RWPE1 (cell line): ENCODE data around the gene KCNIP3.

Experiments
- CTCF ChIA-PET: fragments of 350-600 bp; sonication (Branson Sonifier 250); formaldehyde crosslinking; extraction: SDS; loops from one replicate; lab custom pipeline; 2021; lab: Yijun Ruan, JAX
- POLR2A ChIA-PET: fragments of 400-600 bp; formaldehyde crosslinking; extraction: SDS; loops from one replicate; lab custom pipeline; 2020; ENCODE audit warnings: antibody characterized with exemption; ENCODE audit not compliant: low non-redundant PET; lab: Yijun Ruan, JAX
- DNase-seq: peaks from one replicate; pipeline ENCODE4 v3.0.0; 2012; ENCODE audit warnings: low spot score
- H3K27ac ChIP-seq: fragments of 450-650 bp; 2 replicates; pipeline ENCODE4 v1.5.1; 2017
- TF ChIP-seq, protein P1 (sequence below): fragments of 450-650 bp; conservative IDR thresholded peaks from 2 replicates; pipeline ENCODE4 v1.5.1; 2017; ENCODE audit warnings: low read depth, mild to moderate bottlenecking

KCNIP3 gene

DNA sequence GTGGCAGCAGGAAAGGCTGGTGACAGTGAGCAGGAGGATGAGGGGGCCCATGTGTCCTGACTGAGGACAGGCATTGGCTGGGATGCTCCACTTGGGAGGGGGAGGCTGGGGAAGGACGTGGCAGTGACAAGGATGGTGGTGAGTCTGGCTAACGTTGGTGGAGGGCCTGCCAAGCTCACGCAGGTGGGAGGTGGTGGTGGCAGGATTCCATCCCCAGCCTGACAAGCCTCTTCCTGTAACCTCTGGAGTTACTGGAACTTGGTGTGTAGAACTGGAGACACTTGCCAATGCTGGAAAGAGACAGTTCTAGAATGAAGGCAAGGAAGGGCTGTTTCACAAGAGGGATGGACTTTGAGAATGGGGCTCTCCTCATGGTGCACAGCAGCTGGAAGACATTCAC is 14.7 kb upstream of the KCNIP3 start:
- H3K27ac ChIP-seq: peak overlapping the region; percentile 34; the same call in 1 of the 2 replicates
- POLR2A ChIA-PET: no interaction called here
- TF ChIP-seq, protein P1, sequence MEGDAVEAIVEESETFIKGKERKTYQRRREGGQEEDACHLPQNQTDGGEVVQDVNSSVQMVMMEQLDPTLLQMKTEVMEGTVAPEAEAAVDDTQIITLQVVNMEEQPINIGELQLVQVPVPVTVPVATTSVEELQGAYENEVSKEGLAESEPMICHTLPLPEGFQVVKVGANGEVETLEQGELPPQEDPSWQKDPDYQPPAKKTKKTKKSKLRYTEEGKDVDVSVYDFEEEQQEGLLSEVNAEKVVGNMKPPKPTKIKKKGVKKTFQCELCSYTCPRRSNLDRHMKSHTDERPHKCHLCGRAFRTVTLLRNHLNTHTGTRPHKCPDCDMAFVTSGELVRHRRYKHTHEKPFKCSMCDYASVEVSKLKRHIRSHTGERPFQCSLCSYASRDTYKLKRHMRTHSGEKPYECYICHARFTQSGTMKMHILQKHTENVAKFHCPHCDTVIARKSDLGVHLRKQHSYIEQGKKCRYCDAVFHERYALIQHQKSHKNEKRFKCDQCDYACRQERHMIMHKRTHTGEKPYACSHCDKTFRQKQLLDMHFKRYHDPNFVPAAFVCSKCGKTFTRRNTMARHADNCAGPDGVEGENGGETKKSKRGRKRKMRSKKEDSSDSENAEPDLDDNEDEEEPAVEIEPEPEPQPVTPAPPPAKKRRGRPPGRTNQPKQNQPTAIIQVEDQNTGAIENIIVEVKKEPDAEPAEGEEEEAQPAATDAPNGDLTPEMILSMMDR: no peak
- no peak for DNase-seq
- CTCF ChIA-PET: no interaction called here

DNA sequence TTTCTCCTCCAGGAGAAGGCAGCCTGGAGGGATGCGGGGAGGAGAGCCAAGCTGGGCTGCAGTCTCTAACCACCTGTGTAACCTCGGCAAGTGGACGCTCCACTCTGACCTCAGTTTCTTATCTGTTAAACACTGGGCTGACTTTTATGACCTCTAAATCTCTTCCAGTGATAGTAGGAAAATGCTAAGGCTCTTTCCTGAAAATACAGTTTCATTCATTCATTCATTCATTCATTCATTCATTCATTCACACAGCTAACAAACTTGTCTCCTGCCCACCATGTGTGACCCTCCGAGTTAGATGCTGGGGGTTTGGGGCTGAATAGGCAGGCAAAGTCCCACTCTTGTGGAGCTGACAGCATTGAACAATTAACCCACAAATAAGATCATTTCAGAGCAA is 13.6 kb upstream of the KCNIP3 start:
- no peak overlapping the region for H3K27ac ChIP-seq
- TF ChIP-seq, protein P1: no peak
- ChIA-PET CTCF (interaction anchor here (1.0 kb wide), 1 partner anchor 51 kb away, joined by 5 read pairs; no protein-coding TSS in a partner anchor), POLR2A (interaction anchor here (0.6 kb wide), 1 partner anchor 43 kb away, joined by 4 read pairs; no protein-coding TSS in a partner anchor)
- DNase-seq: no peak

DNA sequence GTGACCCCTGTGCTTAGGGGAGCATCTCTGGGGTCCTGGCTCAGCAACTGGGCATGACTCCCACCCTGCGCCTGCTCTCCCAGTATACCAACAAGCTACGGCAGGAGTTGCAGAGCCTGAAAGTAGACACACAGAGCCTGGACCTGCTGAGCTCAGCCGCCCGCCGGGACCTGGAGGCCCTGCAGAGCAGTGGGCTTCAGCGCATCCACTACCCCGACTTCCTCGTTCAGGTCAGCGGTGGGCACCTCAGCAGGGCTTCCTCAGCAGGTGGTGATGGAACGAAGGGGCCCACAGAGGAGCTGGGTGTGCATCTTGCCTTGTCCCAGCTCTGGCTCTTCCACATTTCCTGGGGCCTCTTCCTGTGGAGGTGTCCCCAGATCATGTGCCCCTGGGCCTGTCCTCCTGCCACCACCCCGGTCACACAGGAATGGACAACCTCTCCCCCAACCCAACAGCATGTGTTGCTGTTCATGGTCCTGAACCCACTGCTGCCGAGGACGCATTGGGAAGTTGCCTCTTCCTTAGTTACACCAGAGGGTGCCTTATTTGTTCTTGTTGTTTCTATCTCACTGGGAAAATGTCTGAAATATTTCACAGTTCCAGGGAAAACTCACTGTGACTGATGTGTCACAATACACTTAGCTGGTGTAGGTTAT is 12.1 kb upstream of the KCNIP3 start:
- CTCF ChIA-PET: no interaction called here
- TF ChIP-seq, protein P1: no peak
- no peak overlapping the region for H3K27ac ChIP-seq
- no peak for DNase-seq
- POLR2A ChIA-PET: no interaction called here

DNA sequence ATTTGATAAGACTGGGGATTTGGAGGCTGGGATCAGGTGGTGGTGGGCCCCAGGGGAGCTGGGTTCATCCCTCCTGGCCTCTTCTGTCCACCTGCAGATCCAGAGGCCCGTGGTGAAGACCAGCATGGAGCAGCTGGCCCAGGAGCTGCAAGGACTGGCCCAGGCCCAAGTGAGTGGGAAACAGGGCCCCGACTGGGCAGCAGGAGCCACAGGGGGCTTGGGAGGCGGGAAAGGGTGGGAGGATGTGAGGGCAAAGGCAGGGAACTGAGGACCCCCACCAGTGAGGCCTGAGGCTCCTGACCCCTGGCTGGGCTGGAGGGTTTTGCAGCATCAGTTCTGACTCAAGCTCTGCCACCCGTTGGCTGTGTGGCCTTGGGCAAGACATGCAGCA is 11.6 kb upstream of the KCNIP3 start:
- CTCF ChIA-PET: no interaction called here

DNA sequence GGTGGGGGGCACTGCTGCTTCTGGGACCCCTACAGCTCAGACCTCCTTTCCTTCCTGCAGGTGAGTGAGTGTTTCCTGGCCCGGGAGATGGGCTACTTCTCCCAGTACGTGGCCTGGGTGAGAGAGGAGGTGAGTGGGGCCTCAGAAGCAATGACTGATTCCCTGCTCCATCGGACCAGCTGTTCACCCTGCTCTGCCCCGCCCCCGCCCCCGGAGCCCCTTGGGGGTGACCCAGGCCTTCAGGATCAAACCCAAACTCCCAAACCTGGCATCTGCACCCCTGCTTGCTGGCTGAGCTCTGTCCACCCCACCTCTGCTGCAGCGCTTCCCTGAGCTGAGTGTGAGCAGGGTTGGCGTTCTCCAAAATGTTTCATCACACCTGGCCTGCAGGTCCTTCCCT is 9.8 kb upstream of the KCNIP3 start:
- no peak for DNase-seq
- no peak overlapping the region for H3K27ac ChIP-seq
- ChIA-PET POLR2A (no interaction called here), CTCF (interaction anchor here (0.9 to 1.4 kb wide), 2 partner anchors 10 to 56 kb away, joined by 3 to 6 read pairs; no protein-coding TSS in a partner anchor)
- TF ChIP-seq, protein P1: no peak

More for the DNA sequence above, 11.6 kb upstream of the KCNIP3 start:
- POLR2A ChIA-PET: no interaction called here
- no peak for DNase-seq
- TF ChIP-seq, protein P1: no peak
- H3K27ac ChIP-seq: no peak overlapping the region

DNA sequence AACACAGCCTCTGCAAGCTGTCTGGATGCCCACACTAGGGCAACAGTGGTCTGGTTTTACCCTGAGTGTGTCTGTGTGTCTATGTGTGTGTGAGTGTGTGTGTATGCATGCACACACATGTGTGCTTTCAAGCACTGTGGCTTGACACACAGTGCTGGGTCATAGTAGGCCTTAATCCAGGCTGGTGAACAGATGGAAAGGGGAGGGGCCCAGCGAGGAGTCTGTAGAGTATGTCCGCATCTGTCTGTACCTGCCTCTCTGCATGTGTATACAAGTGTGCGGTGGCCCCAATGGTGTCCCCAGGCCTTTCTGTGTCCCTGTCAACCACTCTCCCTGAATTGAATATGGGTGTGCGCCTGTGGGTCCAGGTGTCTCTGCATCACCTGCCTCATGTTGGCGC is 9.3 kb upstream of the KCNIP3 start:
- no peak for DNase-seq
- ChIA-PET POLR2A (interaction anchor here (0.7 kb wide), 1 partner anchor 10 kb away, joined by 3 read pairs; no protein-coding TSS in a partner anchor), CTCF (interaction anchor here (0.6 to 1.4 kb wide), 3 partner anchors 10 to 56 kb away, joined by 3 to 6 read pairs (median 3); no protein-coding TSS in a partner anchor)
- TF ChIP-seq, protein P1: no peak
- no peak overlapping the region for H3K27ac ChIP-seq
